Uterus (tissue), 4 donors: ENCODE measurements around the gene CDC27. TPM values are rescaled to one million over a fixed set of nuclear protein-coding genes. Genes with fewer than 3 reads are reported as not detected.
"Not testable (repeated sequence)": the region's sequence is repeated elsewhere in the genome, so short reads cannot be mapped to it uniquely, and the experiment has no call there.

ENCODE experiments used
- DNase-seq, 2 donors: peaks; one replicate each; pipeline ENCODE4 v3.0.0-alpha.2; 2019 to 2020
- H3K27ac ChIP-seq, 2 donors: fragments of 200-600 bp; sonication (generic); 1 replicate in 1 of 2; 2 replicates in 1 of 2; pipeline ENCODE4 v1.5.1; 2016 to 2018
- H3K27me3 ChIP-seq, 2 donors: fragments of 200-600 bp; sonication (generic); one replicate each; pipeline ENCODE4 v1.5.1; 2018 to 2019; ENCODE audit warnings: control low read depth in 1 of 2
- H3K36me3 ChIP-seq, 2 donors: fragments of 200-600 bp; sonication (generic); one replicate each; pipeline ENCODE4 v1.5.1; 2019; ENCODE audit warnings: control low read depth in 1 of 2
- H3K4me1 ChIP-seq, 2 donors: fragments of 200-600 bp; sonication (generic); one replicate each; pipeline ENCODE4 v1.5.1; 2018 to 2019; ENCODE audit warnings: control low read depth in 1 of 2
- H3K4me3 ChIP-seq, 2 donors: fragments of 200-600 bp; sonication (generic); 1 replicate in 1 of 2; 2 replicates in 1 of 2; pipeline ENCODE4 v1.5.1; 2018 to 2019; ENCODE audit warnings: mild to moderate bottlenecking in 1 of 2
- H3K9me3 ChIP-seq, 2 donors: fragments of 200-600 bp; sonication (generic); one replicate each; pipeline ENCODE4 v1.5.1; 2019; ENCODE audit warnings: control low read depth in 1 of 2
- CTCF ChIP-seq, 4 experiments: fragments of 200-600 bp in 2 of 4; fragments of 450-650 bp in 2 of 4; sonication (generic) in 2 of 4; IDR thresholded peaks; one replicate each; pipeline ENCODE4 v1.5.1; 2016 to 2019; ENCODE audit warnings: antibody characterized with exemption in 4 of 4, mild to moderate bottlenecking in 2 of 4, moderate library complexity in 1 of 4
- POLR2A ChIP-seq, 2 donors: fragments of 450-650 bp; IDR thresholded peaks; one replicate each; pipeline ENCODE4 v1.6.1; 2016; ENCODE audit warnings: antibody characterized with exemption in 2 of 2, mild to moderate bottlenecking in 1 of 2, moderate library complexity in 1 of 2
- intact Hi-C: fragments of 100-400 bp; cut with DNase I; formaldehyde crosslinking; loops from one replicate; pipeline ENCODE4 v1.15.1; 2023; ENCODE audit warnings: low total_unique reads
- total RNA-seq, 4 donors: library from RNA; depleted of rRNA in 3 of 4; stranded (reverse); fragments of >200 nt in 3 of 4; gene quantifications; one replicate each; pipeline versions ENCODE4 v1.1.0 to v1.2.4, GENCODE V29; 2014 to 2023
- donor health status: DM: yes; HTN: yes; CAD: no.

CDC27 gene
- total RNA-seq, 4 donors from 2014 or later: 87.1 to 129 (median 108) TPM

- peaks cover 0 to 20% of the 10 kb centered on the region in 2 donors for H3K4me1 ChIP-seq
- intact Hi-C loops: no loop called here
- TF ChIP-seq CTCF (IDR thresholded peaks at IDR 0.05): no peak
- no peaks in the 10 kb centered on the region for H3K9me3 ChIP-seq
- H3K36me3 ChIP-seq: no peaks in the 10 kb centered on the region
- no peaks in the 10 kb centered on the region for H3K27me3 ChIP-seq
- DNase-seq: no peak
- H3K27ac ChIP-seq: peak overlapping the region; percentile 94 to 96
- H3K4me3 ChIP-seq: peak overlapping the region; percentile 86 to 89
Measured at GRCh38 chr17:47188271-47188875, 722 bp downstream of the CDC27 start.

- no peak overlapping the region for H3K4me3 ChIP-seq
- intact Hi-C loops: no loop called here
- peaks cover 0 to 24% of the 10 kb centered on the region in 2 donors for H3K4me1 ChIP-seq
- H3K27me3 ChIP-seq: no peaks in the 10 kb centered on the region
- no peaks in the 10 kb centered on the region for H3K9me3 ChIP-seq
- no peak for DNase-seq
- TF ChIP-seq POLR2A (IDR thresholded peaks at IDR 0.05) (no peak), CTCF (IDR thresholded peaks at IDR 0.05) (no peak)
- H3K36me3 ChIP-seq: no peaks in the 10 kb centered on the region
- H3K27ac ChIP-seq: peak overlapping the region in 1 of 2 donors; percentile 31
Measured at GRCh38 chr17:47184681-47185080, 4.4 kb downstream of the CDC27 start.

GRCh38 chr17:47180988-47181387 is 8.1 kb downstream of the CDC27 start:
- H3K27ac ChIP-seq, H3K9me3 ChIP-seq, intact Hi-C loops, H3K36me3 ChIP-seq, H3K27me3 ChIP-seq, H3K4me3 ChIP-seq, DNase-seq: not testable (repeated sequence)
- peaks cover 0 to 19% of the 10 kb centered on the region in 2 donors for H3K4me1 ChIP-seq

- Histone ChIP-seq H3K4me3 (no peak overlapping the region), H3K9me3 (no peaks in the 10 kb centered on the region), H3K36me3 (no peaks in the 10 kb centered on the region), H3K4me1 (peaks cover 0 to 12% of the 10 kb centered on the region in 2 donors), H3K27ac (no peak overlapping the region), H3K27me3 (no peaks in the 10 kb centered on the region)
- no peak for DNase-seq
- intact Hi-C loops: no loop called here
- TF ChIP-seq POLR2A (IDR thresholded peaks at IDR 0.05) (no peak), CTCF (IDR thresholded peaks at IDR 0.05) (no peak)
Measured at GRCh38 chr17:47180337-47180736, 8.8 kb downstream of the CDC27 start.

GRCh38 chr17:47179141-47179540 is 10.0 kb downstream of the CDC27 start:
- intact Hi-C loops: no loop called here
- no peak for DNase-seq
- Histone ChIP-seq H3K27me3 (no peaks in the 10 kb centered on the region), H3K9me3 (no peaks in the 10 kb centered on the region), H3K4me1 (peaks cover 0 to 12% of the 10 kb centered on the region in 2 donors), H3K4me3 (no peak overlapping the region), H3K36me3 (no peaks in the 10 kb centered on the region), H3K27ac (no peak overlapping the region)
- TF ChIP-seq CTCF (IDR thresholded peaks at IDR 0.05): no peak
- TF ChIP-seq POLR2A (IDR thresholded peaks at IDR 0.05): no peak

- Histone ChIP-seq H3K27me3 (no peaks in the 10 kb centered on the region), H3K9me3 (no peaks in the 10 kb centered on the region), H3K27ac (no peak overlapping the region), H3K4me3 (no peak overlapping the region), H3K36me3 (no peaks in the 10 kb centered on the region), H3K4me1 (peaks cover 0 to 7% of the 10 kb centered on the region in 2 donors)
- TF ChIP-seq POLR2A (IDR thresholded peaks at IDR 0.05) (no peak), CTCF (IDR thresholded peaks at IDR 0.05) (no peak)
- intact Hi-C loops: no loop called here
- no peak for DNase-seq
Measured at GRCh38 chr17:47177261-47177660, 11.8 kb downstream of the CDC27 start.
